Uterus (tissue), 4 donors: ENCODE data around the gene ATG13. TPM values are rescaled to one million over a fixed set of nuclear protein-coding genes. Genes with fewer than 3 reads are reported as not detected.
A peak's percentile ranks its signal among the peaks of the same experiment; 100 is the strongest.

ENCODE experiments used
- DNase-seq, 2 donors: peaks; one replicate each; pipeline ENCODE4 v3.0.0-alpha.2; 2019 to 2020
- H3K27ac ChIP-seq, 2 donors: fragments of 200-600 bp; sonication (generic); 1 replicate in 1 of 2; 2 replicates in 1 of 2; pipeline ENCODE4 v1.5.1; 2016 to 2018
- H3K27me3 ChIP-seq, 2 donors: fragments of 200-600 bp; sonication (generic); one replicate each; pipeline ENCODE4 v1.5.1; 2018 to 2019; ENCODE audit warnings: control low read depth in 1 of 2
- H3K36me3 ChIP-seq, 2 donors: fragments of 200-600 bp; sonication (generic); one replicate each; pipeline ENCODE4 v1.5.1; 2019; ENCODE audit warnings: control low read depth in 1 of 2
- H3K4me1 ChIP-seq, 2 donors: fragments of 200-600 bp; sonication (generic); one replicate each; pipeline ENCODE4 v1.5.1; 2018 to 2019; ENCODE audit warnings: control low read depth in 1 of 2
- H3K4me3 ChIP-seq, 2 donors: fragments of 200-600 bp; sonication (generic); 1 replicate in 1 of 2; 2 replicates in 1 of 2; pipeline ENCODE4 v1.5.1; 2018 to 2019; ENCODE audit warnings: mild to moderate bottlenecking in 1 of 2
- H3K9me3 ChIP-seq, 2 donors: fragments of 200-600 bp; sonication (generic); one replicate each; pipeline ENCODE4 v1.5.1; 2019; ENCODE audit warnings: control low read depth in 1 of 2
- POLR2A ChIP-seq, 2 donors: fragments of 450-650 bp; IDR thresholded peaks; one replicate each; pipeline ENCODE4 v1.6.1; 2016; ENCODE audit warnings: antibody characterized with exemption in 2 of 2, mild to moderate bottlenecking in 1 of 2, moderate library complexity in 1 of 2
- intact Hi-C: fragments of 100-400 bp; cut with DNase I; formaldehyde crosslinking; loops from one replicate; pipeline ENCODE4 v1.15.1; 2023; ENCODE audit warnings: low total_unique reads
- total RNA-seq, 4 donors: library from RNA; depleted of rRNA in 3 of 4; stranded (reverse); fragments of >200 nt in 3 of 4; gene quantifications; one replicate each; pipeline versions ENCODE4 v1.1.0 to v1.2.4, GENCODE V29; 2014 to 2023
- TF ChIP-seq, protein P1 (sequence below), 4 experiments: fragments of 200-600 bp in 2 of 4; fragments of 450-650 bp in 2 of 4; sonication (generic) in 2 of 4; IDR thresholded peaks; one replicate each; pipeline ENCODE4 v1.5.1; 2016 to 2019; ENCODE audit warnings: antibody characterized with exemption in 4 of 4, mild to moderate bottlenecking in 2 of 4, moderate library complexity in 1 of 4
- donor health status: DM: yes; HTN: yes; CAD: no.

The ATG13 gene
- total RNA-seq, 4 donors from 2014 or later = 51.8 to 102 (median 68.3) TPM

- H3K27ac ChIP-seq = no peak overlapping the region
- TF ChIP-seq POLR2A (IDR thresholded peaks at IDR 0.05) = no peak
- TF ChIP-seq, protein P1, sequence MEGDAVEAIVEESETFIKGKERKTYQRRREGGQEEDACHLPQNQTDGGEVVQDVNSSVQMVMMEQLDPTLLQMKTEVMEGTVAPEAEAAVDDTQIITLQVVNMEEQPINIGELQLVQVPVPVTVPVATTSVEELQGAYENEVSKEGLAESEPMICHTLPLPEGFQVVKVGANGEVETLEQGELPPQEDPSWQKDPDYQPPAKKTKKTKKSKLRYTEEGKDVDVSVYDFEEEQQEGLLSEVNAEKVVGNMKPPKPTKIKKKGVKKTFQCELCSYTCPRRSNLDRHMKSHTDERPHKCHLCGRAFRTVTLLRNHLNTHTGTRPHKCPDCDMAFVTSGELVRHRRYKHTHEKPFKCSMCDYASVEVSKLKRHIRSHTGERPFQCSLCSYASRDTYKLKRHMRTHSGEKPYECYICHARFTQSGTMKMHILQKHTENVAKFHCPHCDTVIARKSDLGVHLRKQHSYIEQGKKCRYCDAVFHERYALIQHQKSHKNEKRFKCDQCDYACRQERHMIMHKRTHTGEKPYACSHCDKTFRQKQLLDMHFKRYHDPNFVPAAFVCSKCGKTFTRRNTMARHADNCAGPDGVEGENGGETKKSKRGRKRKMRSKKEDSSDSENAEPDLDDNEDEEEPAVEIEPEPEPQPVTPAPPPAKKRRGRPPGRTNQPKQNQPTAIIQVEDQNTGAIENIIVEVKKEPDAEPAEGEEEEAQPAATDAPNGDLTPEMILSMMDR (IDR thresholded peaks at IDR 0.05) = no peak
These were observed 22.6 kb upstream of the ATG13 start for GRCh38 chr11:46594785-46595184.

DNA sequence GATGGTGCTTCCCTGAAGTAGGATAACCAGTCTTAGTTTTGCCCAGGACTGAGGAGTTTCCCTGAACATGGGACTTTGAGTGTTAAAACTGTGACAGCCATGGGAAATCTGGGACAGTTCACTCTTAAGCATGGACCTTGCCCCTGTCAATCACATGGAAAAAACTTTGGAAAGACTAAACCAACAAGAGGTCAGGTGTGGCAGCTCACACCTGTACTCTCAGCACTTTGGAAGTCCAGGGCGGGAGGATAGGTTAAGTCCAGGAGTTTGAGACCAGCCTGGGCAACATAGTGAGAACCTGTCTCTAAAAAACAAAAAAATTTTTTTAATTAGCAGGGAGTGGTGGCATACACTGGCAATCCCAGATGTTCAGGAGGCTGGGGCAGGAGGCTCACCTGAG, 20.2 kb upstream of the ATG13 start:
- H3K4me3 ChIP-seq = no peak overlapping the region
- no peaks in the 10 kb centered on the region for H3K36me3 ChIP-seq
- no peaks in the 10 kb centered on the region for H3K9me3 ChIP-seq
- TF ChIP-seq, protein P1 (IDR thresholded peaks at IDR 0.05) = no peak
- TF ChIP-seq POLR2A (IDR thresholded peaks at IDR 0.05) = no peak
- DNase-seq = no peak
- intact Hi-C loops = no loop called here
- H3K27me3 ChIP-seq = no peaks in the 10 kb centered on the region
- peaks cover 4 to 7% of the 10 kb centered on the region in 2 donors for H3K4me1 ChIP-seq
- H3K27ac ChIP-seq = no peak overlapping the region

More at GRCh38 chr11:46594785-46595184, 22.6 kb upstream of the ATG13 start:
- Histone ChIP-seq H3K4me1 (peaks cover 0 to 12% of the 10 kb centered on the region in 2 donors), H3K36me3 (no peaks in the 10 kb centered on the region), H3K27me3 (no peaks in the 10 kb centered on the region), H3K4me3 (no peak overlapping the region), H3K9me3 (no peaks in the 10 kb centered on the region)
- intact Hi-C loops = no loop called here
- DNase-seq = no peak

- H3K27ac ChIP-seq = no peak overlapping the region
- DNase-seq = no peak
- H3K4me1 ChIP-seq = peaks cover 1 to 4% of the 10 kb centered on the region in 2 donors
- TF ChIP-seq, protein P1 (IDR thresholded peaks at IDR 0.05) = no peak
- no peak for TF ChIP-seq POLR2A (IDR thresholded peaks at IDR 0.05)
- no peaks in the 10 kb centered on the region for H3K27me3 ChIP-seq
- intact Hi-C loops = no loop called here
- no peaks in the 10 kb centered on the region for H3K36me3 ChIP-seq
- no peak overlapping the region for H3K4me3 ChIP-seq
- H3K9me3 ChIP-seq = no peaks in the 10 kb centered on the region
These were observed 19.6 kb upstream of the ATG13 start for GRCh38 chr11:46597609-46598219.

- Histone ChIP-seq H3K36me3 (no peaks in the 10 kb centered on the region), H3K27ac (peak overlapping the region; percentile 63 to 78), H3K27me3 (no peaks in the 10 kb centered on the region), H3K4me3 (no peak overlapping the region), H3K9me3 (no peaks in the 10 kb centered on the region), H3K4me1 (peaks cover 0 to 4% of the 10 kb centered on the region in 2 donors)
- peak; percentile 30 to 39 for DNase-seq
- intact Hi-C loops = no loop called here
- TF ChIP-seq, protein P1 (IDR thresholded peaks at IDR 0.05) = no peak
- no peak for TF ChIP-seq POLR2A (IDR thresholded peaks at IDR 0.05)
These were observed 17.8 kb upstream of the ATG13 start for GRCh38 chr11:46599340-46600193.
